SH-SY5Y (cell line): Measurements from ENCODE around the gene JAGN1.

Experiments
- GATA2 ChIP-seq: IDR thresholded peaks from 2 replicates; pipeline ENCODE4 v1.6.1; 2011; ENCODE audit warnings: mild to moderate bottlenecking, low read depth, low read length
- GATA3 ChIP-seq: IDR thresholded peaks from 2 replicates; pipeline ENCODE4 v1.6.1; 2011; ENCODE audit warnings: low read depth, mild to moderate bottlenecking, low read length, moderate library complexity

Gene JAGN1

GRCh38 chr3:9864200-9864927, 26.0 kb upstream of the JAGN1 start:
- TF ChIP-seq GATA3 = no peak
- TF ChIP-seq GATA2 = no peak

- TF ChIP-seq GATA3 = no peak
- no peak for TF ChIP-seq GATA2
Observed at GRCh38 chr3:9866639-9867038, 23.8 kb upstream of the JAGN1 start.

GRCh38 chr3:9867106-9867505, 23.3 kb upstream of the JAGN1 start:
- TF ChIP-seq GATA3 (no peak), GATA2 (no peak)

GRCh38 chr3:9869955-9870354, 20.5 kb upstream of the JAGN1 start:
- TF ChIP-seq GATA3 (no peak), GATA2 (no peak)

GRCh38 chr3:9870978-9871377, 19.4 kb upstream of the JAGN1 start:
- TF ChIP-seq GATA2 = no peak
- no peak for TF ChIP-seq GATA3

- TF ChIP-seq GATA3 (no peak), GATA2 (no peak)
Observed at GRCh38 chr3:9875448-9875847, 15.0 kb upstream of the JAGN1 start.

- TF ChIP-seq GATA2 (no peak), GATA3 (no peak)
Observed at GRCh38 chr3:9876991-9877390, 13.4 kb upstream of the JAGN1 start.

GRCh38 chr3:9878700-9879099, 11.7 kb upstream of the JAGN1 start:
- TF ChIP-seq GATA3 = no peak
- no peak for TF ChIP-seq GATA2

GRCh38 chr3:9879830-9880549, 10.4 kb upstream of the JAGN1 start, which contains the start of gene CIDEC:
TSS of gene CIDEC (minus strand) at chr3:9880253. CDS start at chr3:9878486, 1,767 bp downstream.
- TF ChIP-seq GATA2 = no peak
- TF ChIP-seq GATA3 = no peak

GRCh38 chr3:9881441-9881840, 9.0 kb upstream of the JAGN1 start:
- TF ChIP-seq GATA3 (no peak), GATA2 (no peak)

GRCh38 chr3:9883706-9884554, 6.5 kb upstream of the JAGN1 start:
- TF ChIP-seq GATA3 (no peak), GATA2 (peak; percentile 16; the same call in 1 of the 2 replicates)

- TF ChIP-seq GATA2 (no peak), GATA3 (no peak)
Observed at GRCh38 chr3:9884555-9885165, 5.8 kb upstream of the JAGN1 start.

GRCh38 chr3:9886328-9886727, 4.1 kb upstream of the JAGN1 start:
- TF ChIP-seq GATA3 (no peak), GATA2 (no peak)

GRCh38 chr3:9887480-9887879, 2.9 kb upstream of the JAGN1 start:
- TF ChIP-seq GATA3 = no peak
- TF ChIP-seq GATA2 = no peak

- TF ChIP-seq GATA3 (no peak), GATA2 (no peak)
Observed at GRCh38 chr3:9888540-9888939, 1.9 kb upstream of the JAGN1 start.
